Measurements from ENCODE around the gene KCNN2. TPM values are rescaled to one million over a fixed set of nuclear protein-coding genes. Genes with fewer than 3 reads are reported as not detected.

Gene KCNN2
- total RNA-seq, 1 experiment from 2014 or later, result 0.27 TPM

DNA sequence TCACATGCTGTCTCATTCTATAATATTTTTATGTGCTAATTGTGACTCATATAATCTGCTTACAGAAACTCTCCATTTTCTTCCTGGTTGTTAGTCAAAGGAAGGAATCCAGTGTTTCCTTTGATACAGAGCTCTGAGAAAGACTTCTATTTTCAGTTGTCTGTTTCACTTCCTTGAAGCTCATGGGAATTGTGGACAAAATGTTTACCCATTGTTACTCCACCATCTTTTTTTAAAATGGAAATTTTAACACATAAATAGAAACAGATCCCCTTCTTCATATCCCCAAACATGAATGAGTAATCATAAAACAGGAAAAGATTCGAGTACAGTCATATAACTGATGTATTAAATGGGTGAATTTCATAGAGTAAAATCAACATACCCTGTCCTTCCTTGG is 42.0 kb upstream of the KCNN2 start:
- CTCF ChIA-PET, result no interaction called here
- H3K27me3 Mint-ChIP-seq (ENCODE audit: insufficient read depth, unreplicated experiment), result peaks cover 2% of the 10 kb centered on the region
- H3K27me3 ChIP-seq (replicated peaks; ENCODE audit: control insufficient read depth, insufficient read depth, low read length), result no peaks in the 10 kb centered on the region
- no peaks in the 10 kb centered on the region for H3K36me3 Mint-ChIP-seq (ENCODE audit: insufficient read depth, unreplicated experiment)
- intact Hi-C loops (cut with micrococcal nuclease; ENCODE audit: unreplicated experiment), result no loop called here
- no peak overlapping the region for H3K27ac Mint-ChIP-seq (ENCODE audit: unreplicated experiment)
- no peak overlapping the region for H3K4me3 ChIP-seq (ENCODE audit: low read depth, low read length)
- TF ChIP-seq, protein P1, sequence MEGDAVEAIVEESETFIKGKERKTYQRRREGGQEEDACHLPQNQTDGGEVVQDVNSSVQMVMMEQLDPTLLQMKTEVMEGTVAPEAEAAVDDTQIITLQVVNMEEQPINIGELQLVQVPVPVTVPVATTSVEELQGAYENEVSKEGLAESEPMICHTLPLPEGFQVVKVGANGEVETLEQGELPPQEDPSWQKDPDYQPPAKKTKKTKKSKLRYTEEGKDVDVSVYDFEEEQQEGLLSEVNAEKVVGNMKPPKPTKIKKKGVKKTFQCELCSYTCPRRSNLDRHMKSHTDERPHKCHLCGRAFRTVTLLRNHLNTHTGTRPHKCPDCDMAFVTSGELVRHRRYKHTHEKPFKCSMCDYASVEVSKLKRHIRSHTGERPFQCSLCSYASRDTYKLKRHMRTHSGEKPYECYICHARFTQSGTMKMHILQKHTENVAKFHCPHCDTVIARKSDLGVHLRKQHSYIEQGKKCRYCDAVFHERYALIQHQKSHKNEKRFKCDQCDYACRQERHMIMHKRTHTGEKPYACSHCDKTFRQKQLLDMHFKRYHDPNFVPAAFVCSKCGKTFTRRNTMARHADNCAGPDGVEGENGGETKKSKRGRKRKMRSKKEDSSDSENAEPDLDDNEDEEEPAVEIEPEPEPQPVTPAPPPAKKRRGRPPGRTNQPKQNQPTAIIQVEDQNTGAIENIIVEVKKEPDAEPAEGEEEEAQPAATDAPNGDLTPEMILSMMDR (IDR thresholded peaks at IDR 0.05; ENCODE audit: insufficient read depth in 1 of 2, low read depth in 1 of 2, low read length in 1 of 2, severe bottlenecking in 1 of 2, unreplicated experiment in 1 of 2), result no peak
- no peak overlapping the region for H3K4me3 Mint-ChIP-seq (ENCODE audit: unreplicated experiment)
- H3K9me3 Mint-ChIP-seq (ENCODE audit: unreplicated experiment), result no peaks in the 10 kb centered on the region
- DNase-seq, result no peak
- no TSS peak for BruUV-seq (replicated peaks)
- no peaks in the 10 kb centered on the region for H3K9me3 ChIP-seq
- no peaks in the 10 kb centered on the region for H3K4me1 ChIP-seq
- POLR2A ChIA-PET, result no interaction called here
- no peaks in the 10 kb centered on the region for H3K4me1 Mint-ChIP-seq (ENCODE audit: low read depth, unreplicated experiment)
- no peaks in the 10 kb centered on the region for H3K36me3 ChIP-seq (ENCODE audit: control insufficient read depth, insufficient read depth, low read length)

DNA sequence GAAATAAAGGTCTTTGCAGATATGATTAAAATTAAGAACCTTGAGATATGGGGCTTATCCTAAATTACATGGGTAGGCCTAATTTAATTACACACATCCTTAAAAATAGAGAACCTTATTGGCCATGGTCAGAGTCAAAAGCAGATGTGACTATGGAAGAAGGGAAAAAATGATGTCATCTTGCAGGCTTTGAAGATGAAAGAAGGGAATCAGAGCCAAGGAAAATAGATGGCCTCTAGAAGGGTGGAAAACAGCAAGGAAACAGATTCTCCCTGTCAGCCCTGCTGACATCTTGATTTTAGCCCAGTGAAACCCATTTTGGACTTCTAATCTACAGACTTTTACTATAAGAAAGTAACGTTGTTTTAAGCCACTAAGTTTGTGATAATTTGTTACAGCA is 37.6 kb upstream of the KCNN2 start:
- intact Hi-C loops (cut with micrococcal nuclease; ENCODE audit: unreplicated experiment), result no loop called here
- Histone ChIP-seq H3K27me3 (replicated peaks; ENCODE audit: control insufficient read depth, insufficient read depth, low read length) (no peaks in the 10 kb centered on the region), H3K4me1 (no peaks in the 10 kb centered on the region), H3K36me3 (ENCODE audit: control insufficient read depth, insufficient read depth, low read length) (no peaks in the 10 kb centered on the region), H3K9me3 (no peaks in the 10 kb centered on the region), H3K4me3 (ENCODE audit: low read depth, low read length) (no peak overlapping the region)
- no TSS peak for BruUV-seq (replicated peaks)
- CTCF ChIA-PET, result no interaction called here
- TF ChIP-seq, protein P1 (IDR thresholded peaks at IDR 0.05; ENCODE audit: insufficient read depth in 1 of 2, low read depth in 1 of 2, low read length in 1 of 2, severe bottlenecking in 1 of 2, unreplicated experiment in 1 of 2), result no peak
- Mint-ChIP-seq H3K9me3 (ENCODE audit: unreplicated experiment) (no peaks in the 10 kb centered on the region), H3K4me3 (ENCODE audit: unreplicated experiment) (no peak overlapping the region), H3K4me1 (ENCODE audit: low read depth, unreplicated experiment) (no peaks in the 10 kb centered on the region), H3K27ac (ENCODE audit: unreplicated experiment) (no peak overlapping the region), H3K27me3 (ENCODE audit: insufficient read depth, unreplicated experiment) (peaks cover 8% of the 10 kb centered on the region), H3K36me3 (ENCODE audit: insufficient read depth, unreplicated experiment) (no peaks in the 10 kb centered on the region)
- no peak for DNase-seq
- POLR2A ChIA-PET, result no interaction called here

DNA sequence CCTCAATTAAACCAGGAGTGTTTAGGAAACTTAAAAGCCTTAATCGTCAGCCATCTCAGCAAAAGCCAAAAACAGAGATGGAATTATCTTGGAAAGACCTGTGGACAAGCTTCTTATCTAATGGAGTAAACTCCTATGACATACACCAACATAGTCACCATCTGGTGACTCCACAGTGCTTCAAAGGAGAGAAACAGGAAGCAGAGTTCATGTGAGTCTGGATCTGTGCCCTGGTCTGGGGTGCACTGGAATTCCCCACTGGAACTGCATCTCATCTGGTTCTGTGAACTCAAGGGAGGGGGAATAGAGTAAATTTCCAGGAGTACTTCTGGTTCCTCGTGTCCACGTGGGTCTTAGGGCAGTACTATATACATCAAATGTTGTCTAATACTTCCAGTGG is 36.3 kb upstream of the KCNN2 start:
- no peaks in the 10 kb centered on the region for H3K4me1 Mint-ChIP-seq (ENCODE audit: low read depth, unreplicated experiment)
- no peaks in the 10 kb centered on the region for H3K36me3 ChIP-seq (ENCODE audit: control insufficient read depth, insufficient read depth, low read length)
- no peak overlapping the region for H3K4me3 Mint-ChIP-seq (ENCODE audit: unreplicated experiment)
- H3K4me1 ChIP-seq, result no peaks in the 10 kb centered on the region
- no peaks in the 10 kb centered on the region for H3K9me3 Mint-ChIP-seq (ENCODE audit: unreplicated experiment)
- CTCF ChIA-PET, result no interaction called here
- peaks cover 8% of the 10 kb centered on the region for H3K27me3 Mint-ChIP-seq (ENCODE audit: insufficient read depth, unreplicated experiment)
- no peak overlapping the region for H3K4me3 ChIP-seq (ENCODE audit: low read depth, low read length)
- POLR2A ChIA-PET, result no interaction called here
- H3K27me3 ChIP-seq (replicated peaks; ENCODE audit: control insufficient read depth, insufficient read depth, low read length), result no peaks in the 10 kb centered on the region
- no TSS peak for BruUV-seq (replicated peaks)
- TF ChIP-seq, protein P1 (IDR thresholded peaks at IDR 0.05; ENCODE audit: insufficient read depth in 1 of 2, low read depth in 1 of 2, low read length in 1 of 2, severe bottlenecking in 1 of 2, unreplicated experiment in 1 of 2), result no peak
- H3K9me3 ChIP-seq, result no peaks in the 10 kb centered on the region
- H3K36me3 Mint-ChIP-seq (ENCODE audit: insufficient read depth, unreplicated experiment), result no peaks in the 10 kb centered on the region
- no peak for DNase-seq
- no peak overlapping the region for H3K27ac Mint-ChIP-seq (ENCODE audit: unreplicated experiment)
- intact Hi-C loops (cut with micrococcal nuclease; ENCODE audit: unreplicated experiment), result no loop called here

All from Caco-2 (cell line).